HT-29 (cell line): Measurements from ENCODE around the gene ROR2. TPM values are rescaled to one million over a fixed set of nuclear protein-coding genes. Genes with fewer than 3 reads are reported as not detected.

Experiments
- DNase-seq: peaks from one replicate; pipeline ENCODE4 v3.0.0-alpha.2; 2015; ENCODE audit warnings: low spot score
- total RNA-seq: library from RNA; depleted of rRNA; stranded (reverse); fragments of >200 nt; shearing (Covaris generic); gene quantifications from 2 replicates; pipeline ENCODE4 v1.2.3, GENCODE V29; 2014

ROR2 gene
- total RNA-seq, 1 experiment from 2014 or later: not detected

DNA sequence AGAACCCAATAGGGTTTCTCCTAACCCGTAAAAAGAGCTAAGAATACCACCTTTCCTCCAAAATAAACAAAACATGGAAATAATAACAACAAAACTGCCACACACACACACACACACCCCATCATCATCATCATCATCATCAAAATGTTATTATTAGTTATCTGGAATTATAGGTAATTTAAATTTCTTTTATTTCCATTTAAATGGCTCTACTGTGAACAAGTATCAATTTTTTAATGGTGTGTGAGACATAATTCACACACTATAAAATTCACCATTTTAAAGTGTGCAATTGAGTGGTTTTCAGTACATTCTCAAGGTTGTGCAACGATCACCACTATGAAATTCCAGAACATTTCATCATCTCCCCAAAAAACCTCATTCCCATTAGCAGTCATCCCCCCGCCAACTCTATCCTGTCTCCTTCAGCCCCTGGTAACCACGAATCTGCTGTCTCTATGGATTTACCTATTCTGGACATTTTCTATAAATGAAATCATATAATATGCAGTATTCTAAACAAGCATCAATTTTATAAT, 172.7 kb downstream of the ROR2 start:
- DNase-seq: no peak

DNA sequence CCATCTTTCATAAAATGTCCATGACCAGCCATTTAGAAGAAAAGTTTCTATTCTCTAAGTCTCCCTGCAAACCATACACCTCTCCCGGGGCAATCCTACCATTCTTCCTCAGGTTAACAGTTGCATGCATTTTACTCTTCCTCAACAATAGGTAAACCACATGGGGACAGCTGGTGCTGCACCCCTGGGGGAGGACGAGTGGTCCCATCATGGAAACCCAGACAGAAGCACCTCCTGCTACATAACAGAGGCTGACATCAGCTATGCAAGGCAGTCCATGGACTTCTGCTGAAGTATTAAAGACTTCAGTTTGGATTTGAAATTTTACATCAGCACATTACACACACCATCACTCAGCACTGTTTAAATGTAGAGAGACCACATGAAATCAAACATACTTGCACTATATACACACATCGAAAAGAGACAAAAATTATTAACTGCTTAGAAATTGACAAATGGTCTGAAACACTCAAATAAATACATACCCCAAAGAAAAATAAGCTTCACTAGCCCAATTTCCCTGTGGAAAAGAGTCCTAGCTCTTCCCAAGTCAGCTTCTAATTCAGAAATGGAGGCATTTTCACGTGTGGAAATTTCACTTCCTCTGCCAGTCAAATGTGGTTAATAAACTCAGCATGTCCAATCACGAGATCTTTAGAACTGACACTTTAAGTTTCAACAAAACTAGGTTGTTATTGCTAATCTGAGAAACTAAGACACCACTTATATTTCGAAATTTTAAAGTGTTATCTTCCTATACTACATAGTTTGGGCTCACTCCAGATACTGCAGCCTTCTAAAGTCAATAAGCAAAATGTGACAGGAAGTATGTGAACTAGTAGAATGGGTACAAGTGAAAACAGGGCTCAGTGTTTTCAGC, 173.4 kb downstream of the ROR2 start:
- DNase-seq: no peak

GRCh38 chr9:91775708-91776028, 174.4 kb downstream of the ROR2 start:
- peak; percentile 2 for DNase-seq

DNA sequence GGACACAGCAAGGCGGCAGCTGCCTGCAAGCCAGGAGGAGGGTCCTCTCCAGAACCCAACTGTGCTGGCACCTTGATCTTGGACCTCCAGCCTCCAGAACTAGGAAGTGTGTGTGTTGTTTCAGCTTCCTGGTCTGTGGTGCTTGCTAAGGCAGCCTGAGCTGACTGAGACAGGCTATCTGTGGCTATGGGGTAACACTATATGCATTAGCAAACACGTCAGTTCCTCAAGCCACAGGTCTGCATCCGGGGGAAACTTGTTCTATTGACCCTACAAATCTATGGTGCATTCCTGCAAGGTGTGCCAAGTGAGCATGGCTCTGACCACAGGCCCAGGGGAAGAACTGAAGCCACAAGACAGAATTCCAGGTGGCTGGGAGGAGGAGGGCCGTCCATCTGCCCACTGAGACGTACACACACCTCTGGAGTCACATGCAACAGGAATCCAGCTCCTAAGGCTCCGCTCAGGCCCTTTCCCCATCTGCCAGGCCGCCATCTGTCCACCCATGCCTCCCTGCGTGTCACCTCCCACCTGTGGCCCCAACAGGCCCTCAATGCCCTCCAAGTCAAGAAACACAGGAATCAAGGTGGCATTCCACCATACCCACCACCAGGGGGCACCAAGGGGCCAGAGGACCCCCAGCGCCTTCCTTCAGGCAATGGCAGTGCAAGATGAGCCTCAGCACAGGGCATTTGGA, 174.9 kb downstream of the ROR2 start:
- DNase-seq: peak; percentile 61

- DNase-seq: no peak
Observed at GRCh38 chr9:91773156-91773555, 176.9 kb downstream of the ROR2 start.

DNA sequence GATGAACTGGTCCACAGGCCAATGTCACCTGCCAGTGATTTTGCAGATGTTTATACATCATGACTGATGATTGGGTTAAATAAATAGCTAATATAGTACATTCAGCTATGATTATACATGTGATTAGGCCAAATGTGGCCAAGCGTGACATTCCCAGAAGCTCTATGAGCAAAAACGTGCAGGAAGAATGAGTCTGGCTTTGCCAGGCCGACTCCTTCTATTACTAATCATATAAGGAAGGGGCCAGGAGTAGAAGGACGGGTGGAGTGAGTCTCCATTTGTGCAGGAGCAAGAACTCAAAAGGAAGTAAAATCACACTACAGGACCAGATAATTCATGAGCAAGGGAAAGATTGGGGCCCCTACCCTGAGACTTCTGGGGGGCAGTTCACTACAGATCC, 178.2 kb downstream of the ROR2 start:
- no peak for DNase-seq

- DNase-seq: peak; percentile 22
Observed at GRCh38 chr9:91771027-91771426, 179.0 kb downstream of the ROR2 start.

- no peak for DNase-seq
Observed at GRCh38 chr9:91770229-91770628, 179.8 kb downstream of the ROR2 start.

DNA sequence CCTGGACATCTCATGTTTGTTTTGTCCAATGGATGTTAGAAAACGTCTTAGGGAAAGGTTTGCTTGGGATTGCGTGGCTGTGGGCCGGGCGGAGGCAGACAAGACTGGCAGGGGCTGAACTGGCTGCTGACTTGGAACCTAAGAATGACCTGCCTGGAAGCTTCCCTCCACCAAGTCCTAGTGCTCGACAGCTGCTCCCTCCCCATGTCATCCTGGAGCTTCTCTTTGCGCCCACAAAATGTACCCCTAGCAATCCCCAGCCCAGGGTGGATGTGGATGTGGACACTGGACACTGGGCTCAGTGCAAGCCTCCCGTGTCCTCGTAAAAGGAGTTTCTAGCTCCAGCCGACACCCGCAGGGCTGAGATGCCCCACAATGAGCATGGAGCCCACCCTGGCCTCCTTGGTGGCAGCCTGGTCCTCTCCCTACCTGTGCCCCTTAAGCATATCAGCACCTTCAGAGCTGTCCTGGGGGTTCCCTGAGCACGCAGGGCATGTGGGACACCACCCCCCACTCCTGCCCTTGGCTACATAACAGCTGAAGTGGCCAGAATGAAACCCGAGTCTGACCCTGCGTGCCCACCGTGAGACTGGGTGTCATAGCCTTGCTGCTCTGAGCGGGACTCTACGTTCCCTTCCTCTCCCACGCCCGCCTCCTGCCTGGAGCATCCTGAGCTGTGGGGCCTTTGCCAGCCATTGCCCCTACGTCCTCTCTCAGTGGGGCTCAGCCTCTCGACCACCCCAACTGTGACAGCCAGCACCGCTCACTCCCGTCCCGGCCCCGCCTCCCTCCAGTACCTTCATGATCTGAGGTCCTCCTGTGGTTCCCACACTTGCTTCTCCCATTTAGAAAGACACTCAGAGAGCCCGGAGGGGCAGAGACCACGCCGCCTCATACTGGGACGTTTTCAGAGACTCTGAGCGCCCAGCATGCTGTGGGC, 180.8 kb downstream of the ROR2 start:
- DNase-seq: no peak

DNA sequence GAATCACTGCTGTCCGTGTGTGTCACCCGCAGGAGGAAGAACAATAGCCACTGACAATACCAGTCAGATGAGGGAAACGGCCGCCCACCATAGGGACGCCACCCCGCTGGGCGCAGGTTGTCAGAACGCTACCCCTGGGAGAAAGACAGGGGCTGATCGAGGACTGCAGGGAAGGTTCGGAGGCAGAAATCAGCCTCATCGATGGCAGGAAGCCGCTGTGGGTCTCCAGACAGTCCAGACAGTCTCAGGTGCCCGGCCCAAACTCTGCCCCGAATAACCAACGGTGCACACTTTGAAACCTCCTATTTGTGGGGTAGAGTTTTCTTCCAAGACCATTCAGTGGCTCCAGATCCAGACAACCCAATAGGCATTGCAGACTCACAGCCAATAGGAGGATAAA, 181.5 kb downstream of the ROR2 start:
- DNase-seq: no peak

- no peak for DNase-seq
Observed at GRCh38 chr9:91766315-91767069, 183.5 kb downstream of the ROR2 start.

DNA sequence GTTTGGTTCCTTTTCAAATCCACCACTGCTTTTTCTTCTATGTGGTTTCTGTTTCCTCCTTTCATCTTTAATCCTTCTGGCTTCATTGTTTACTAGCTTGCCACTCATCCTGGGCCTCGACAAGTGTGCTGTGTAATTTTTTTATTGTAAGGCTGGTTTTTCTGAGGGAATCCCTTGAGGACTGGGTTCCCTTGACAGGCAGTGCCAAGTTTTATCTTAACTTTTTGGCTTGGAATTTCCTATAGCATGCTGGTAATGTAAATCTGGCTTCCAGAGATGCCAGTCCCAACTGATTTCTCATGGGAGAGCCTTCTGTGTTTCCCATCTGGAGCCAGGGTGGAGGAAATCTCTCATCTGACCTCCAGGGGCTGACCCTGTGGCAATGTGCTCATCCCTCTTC, 184.7 kb downstream of the ROR2 start:
- no peak for DNase-seq

DNA sequence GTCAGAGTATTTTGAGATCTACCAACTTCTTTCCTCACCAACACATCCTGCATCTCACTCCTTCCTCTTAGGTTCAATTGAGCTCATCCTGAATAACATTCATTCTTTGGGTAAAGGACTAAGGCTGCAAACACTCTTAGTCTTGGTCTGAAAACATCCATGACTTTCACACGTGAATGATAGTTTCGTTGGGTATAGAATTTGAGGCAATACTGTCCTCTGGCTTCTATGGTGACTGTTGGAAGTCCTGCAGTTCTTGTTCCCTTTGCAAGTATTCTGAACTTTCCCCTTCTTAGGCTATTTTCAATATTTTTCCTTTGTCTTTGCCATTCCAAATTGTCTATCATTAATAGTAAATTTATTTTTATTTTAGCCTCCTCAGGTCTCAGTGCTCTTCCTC, 185.4 kb downstream of the ROR2 start:
- DNase-seq: no peak

DNA sequence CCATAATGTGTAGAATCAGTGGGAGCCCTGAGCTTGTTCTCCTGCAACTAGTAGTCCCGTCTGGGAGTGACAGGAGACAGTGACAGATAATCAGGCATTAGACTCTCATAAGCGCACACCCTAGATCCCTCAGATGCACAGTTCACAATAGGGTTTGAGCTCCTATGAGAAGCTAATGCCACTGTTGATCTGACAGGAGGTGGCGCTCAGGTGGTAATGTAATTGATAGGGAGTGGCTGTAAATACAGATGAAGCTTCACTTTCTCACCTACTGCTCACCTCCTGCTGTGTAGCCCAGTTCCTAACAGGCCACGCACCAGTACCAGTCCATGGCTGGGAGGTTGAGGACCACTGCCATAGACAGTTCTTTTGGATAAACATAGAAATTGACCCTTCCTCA, 188.7 kb downstream of the ROR2 start:
- DNase-seq: peak; percentile 49

- DNase-seq: peak; percentile 72
Observed at GRCh38 chr9:91760906-91761305, 189.1 kb downstream of the ROR2 start.

DNA sequence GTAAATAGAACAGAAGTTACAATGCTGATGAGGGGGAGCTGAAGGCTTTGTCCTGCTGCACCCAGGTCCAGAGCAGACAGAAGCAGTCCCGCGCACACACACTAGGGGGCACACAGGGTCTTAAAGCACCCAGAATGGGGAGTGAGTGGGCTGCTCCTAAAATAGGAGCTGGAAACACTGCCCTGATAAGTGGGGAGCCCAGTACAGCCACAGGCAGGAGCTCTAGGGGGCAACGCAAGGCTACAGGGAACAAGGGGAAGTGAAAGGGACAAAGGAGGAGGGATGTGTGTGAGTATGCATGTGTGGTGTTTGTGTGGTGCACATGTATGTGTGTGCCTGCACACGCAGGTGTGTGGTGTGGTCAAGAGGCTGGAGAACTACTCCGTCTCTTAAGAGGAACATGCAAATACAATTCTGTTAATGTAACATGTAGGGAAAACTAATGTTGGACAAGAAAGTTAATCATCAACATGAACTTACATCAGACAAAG, 191.5 kb downstream of the ROR2 start:
- DNase-seq: peak; percentile 62

DNA sequence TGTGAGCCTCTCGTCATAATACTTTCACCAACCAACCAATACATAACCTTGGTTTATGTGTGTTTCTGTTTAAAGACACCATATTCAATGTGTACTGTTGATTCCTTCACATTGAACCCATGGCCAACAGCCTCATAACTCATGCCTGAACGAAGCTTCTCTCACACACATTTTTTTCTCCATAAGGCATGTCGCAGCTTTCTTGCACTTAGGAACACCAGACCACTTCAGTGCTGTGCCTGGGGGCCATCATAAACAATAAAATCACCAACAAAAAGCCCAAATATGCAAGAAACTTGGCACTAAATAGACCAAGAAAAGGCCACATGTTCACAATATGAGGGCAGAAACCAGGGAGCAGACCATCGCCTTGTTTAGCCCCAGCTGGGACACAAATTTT, 192.2 kb downstream of the ROR2 start:
- no peak for DNase-seq

DNA sequence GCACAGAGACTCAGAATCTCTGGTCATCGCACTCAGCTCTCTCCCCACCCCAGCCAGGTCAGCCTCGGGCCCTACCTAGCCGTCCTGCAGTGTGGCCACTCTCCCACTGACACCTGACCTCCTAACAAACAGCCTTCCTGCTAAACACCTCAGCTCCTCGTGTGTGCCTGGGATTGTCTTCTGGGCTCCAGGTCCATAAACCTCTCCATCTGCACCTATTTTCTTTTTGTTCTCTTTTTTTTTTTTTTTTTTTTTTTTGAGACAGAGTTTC, 193.6 kb downstream of the ROR2 start:
- no peak for DNase-seq

- no peak for DNase-seq
Observed at GRCh38 chr9:91755761-91756509, 194.1 kb downstream of the ROR2 start.

DNA sequence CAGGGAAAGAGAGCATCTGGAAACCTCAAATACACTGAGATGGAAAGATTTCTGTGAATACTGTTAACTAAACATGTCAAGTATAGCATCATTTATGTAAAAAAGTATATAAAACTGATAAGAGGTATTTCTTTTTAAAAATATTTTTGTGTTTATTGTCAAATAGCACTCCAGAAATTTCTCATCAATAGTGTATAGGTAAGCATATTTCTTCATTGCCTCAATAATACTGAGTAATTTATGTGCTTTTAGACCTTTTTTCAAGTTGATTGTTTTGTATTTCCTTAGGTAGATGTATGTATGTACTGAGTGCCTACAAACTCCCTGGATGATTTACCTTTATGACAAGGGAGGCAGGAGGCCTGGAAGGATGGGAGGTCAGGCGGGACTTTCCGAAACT, 196.3 kb downstream of the ROR2 start:
- no peak for DNase-seq
